Superior temporal gyrus (tissue), 1 donor: ENCODE results near the gene CD160.
"Not testable (repeated sequence)": the region's sequence is repeated elsewhere in the genome, so short reads cannot be mapped to it uniquely, and the experiment has no call there.

Experiments used
- DNase-seq: peaks from one replicate; pipeline ENCODE4 v3.0.0-alpha.2; 2016; ENCODE audit errors: extremely low spot score

The CD160 gene

GRCh38 chr1:145758575-145758974 is 39.3 kb downstream of the CD160 start:
- no peak for DNase-seq

- no peak for DNase-seq
Measured at GRCh38 chr1:145759721-145760120, 40.4 kb downstream of the CD160 start.

DNA sequence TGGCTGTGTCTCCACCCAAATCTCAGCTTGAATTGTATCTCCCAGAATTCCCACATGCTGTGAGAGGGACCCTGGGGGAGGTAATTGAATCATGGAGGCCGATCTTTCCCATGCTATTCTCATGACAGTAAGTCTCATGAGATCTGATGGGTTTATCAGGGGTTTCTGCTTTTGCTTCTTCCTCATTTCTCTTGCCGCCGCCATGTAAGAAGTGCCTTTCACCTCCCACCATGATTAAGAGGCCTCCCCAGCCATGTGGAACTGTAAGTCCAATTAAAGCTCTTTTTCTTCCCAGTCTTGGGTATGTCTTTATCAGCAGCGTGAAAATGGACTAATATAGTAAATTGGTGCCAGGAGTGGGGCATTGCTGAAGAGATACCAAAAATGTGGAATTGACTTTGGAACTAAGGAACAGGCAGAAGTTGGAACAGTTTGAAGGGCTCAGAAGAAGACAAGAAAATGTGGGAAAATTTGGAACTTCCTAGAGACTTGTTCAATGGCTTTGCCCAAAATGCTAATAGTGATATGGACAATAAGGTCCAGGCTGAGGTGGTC is 41.2 kb downstream of the CD160 start:
- DNase-seq: not testable (repeated sequence)

GRCh38 chr1:145761498-145761897 is 42.2 kb downstream of the CD160 start:
- DNase-seq: not testable (repeated sequence)

- not testable (repeated sequence) for DNase-seq
Measured at GRCh38 chr1:145762001-145762400, 42.7 kb downstream of the CD160 start.

DNA sequence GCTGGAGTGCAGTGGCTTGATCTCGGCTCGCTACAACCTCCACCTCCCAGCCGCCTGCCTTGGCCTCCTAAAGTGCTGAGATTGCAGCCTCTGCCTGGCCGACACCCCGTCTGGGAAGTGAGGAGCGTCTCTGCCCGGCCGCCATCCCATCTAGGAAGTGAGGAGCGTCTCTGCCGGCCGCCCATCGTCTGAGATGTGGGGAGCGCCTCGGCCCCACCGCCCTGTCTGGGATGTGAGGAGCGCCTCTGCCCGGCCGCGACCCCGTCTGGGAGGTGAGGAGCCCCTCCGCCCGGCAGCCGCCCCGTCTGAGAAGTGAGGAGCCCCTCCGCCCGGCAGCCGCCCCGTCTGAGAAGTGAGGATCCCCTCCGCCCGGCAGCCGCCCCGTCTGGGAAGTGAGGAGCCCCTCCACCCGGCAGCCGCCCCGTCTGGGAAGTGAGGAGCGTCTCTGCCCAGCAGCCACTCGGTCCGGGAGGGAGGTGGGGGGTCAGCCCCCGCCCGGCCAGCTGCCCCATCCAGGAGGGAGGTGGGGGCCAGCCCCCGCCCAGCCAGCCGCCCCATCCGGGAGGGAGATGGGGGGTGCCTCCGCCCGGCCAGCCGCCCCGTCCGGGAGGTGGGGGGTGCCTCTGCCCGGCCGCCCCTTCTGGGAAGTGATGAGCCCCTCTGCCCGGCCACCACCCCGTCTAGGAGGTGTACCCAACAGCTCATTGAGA is 45.1 kb downstream of the CD160 start:
- not testable (repeated sequence) for DNase-seq

- not testable (repeated sequence) for DNase-seq
Measured at GRCh38 chr1:145765127-145765526, 45.8 kb downstream of the CD160 start.

DNA sequence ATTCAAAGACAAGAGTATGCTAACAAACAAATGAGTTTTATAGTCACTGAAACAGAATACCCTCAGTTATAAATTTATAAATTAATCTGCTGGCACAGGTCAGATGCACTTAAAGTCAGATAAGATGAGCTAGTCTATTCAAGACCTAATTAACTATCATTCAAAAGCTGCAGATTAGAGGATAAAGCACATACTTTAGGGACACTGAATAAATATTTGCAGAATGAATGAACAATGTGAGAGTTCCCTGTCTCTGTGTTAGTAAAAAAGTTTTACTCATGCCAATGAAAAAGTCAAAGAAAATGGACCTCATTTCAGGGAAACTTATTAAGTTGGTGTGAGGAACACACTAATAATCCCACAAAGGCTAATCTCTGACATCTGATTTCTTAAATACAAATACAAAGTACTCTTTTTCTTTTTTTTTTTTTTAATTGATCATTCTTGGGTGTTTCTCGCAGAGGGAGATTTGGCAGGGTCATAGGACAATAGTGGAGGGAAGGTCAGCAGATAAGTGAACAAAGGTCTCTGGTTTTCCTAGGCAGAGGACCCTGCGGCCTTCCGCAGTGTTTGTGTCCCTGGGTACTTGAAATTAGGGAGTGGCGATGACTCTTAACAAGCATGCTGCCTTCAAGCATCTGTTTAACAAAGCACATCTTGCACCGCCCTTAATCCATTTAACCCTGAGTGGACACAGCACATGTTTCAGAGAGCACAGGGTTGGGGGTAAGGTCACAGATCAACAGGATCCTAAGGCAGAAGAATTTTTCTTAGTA is 46.5 kb downstream of the CD160 start:
- not testable (repeated sequence) for DNase-seq

- DNase-seq: not testable (repeated sequence)
Measured at GRCh38 chr1:145766926-145767325, 47.6 kb downstream of the CD160 start.

DNA sequence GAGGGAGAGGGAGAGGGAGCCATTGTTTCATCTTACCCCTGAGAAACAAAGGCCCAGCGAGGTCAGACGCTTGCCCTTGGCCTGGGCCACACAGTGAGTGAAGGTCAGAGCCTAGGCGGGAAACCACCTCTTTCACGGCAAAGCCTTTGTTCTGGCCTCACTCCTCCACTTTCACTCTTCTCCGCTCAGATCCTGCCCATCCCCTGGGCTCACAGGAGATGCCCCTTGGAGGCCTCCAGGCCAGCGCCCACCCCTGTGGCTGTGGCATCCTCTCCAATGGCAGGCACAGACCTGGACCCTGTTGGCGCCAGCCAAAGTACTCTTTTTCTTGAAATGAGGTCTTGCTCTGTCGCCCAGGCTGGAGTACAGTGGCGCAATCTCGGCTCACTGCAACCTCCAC is 48.7 kb downstream of the CD160 start:
- not testable (repeated sequence) for DNase-seq

DNA sequence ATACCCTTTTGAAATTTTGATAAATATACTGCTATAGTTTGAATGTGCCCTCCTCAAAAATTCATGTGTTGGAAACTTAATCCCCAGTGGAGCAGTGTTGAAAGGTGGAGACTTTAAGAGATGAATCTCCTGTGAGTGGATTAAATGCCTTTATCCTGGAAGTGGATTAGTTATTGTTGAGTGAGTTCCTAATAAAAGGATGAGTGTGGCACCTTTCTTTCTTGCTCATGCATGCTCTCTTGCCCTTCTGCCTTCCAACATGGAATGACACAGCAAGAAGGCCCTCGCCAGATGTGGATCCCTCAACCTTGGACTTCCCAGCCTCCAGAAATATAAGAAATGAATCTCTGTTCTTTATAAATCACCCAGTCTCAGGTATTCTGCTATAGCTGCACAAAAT is 51.8 kb downstream of the CD160 start:
- peak; percentile 4 for DNase-seq

DNA sequence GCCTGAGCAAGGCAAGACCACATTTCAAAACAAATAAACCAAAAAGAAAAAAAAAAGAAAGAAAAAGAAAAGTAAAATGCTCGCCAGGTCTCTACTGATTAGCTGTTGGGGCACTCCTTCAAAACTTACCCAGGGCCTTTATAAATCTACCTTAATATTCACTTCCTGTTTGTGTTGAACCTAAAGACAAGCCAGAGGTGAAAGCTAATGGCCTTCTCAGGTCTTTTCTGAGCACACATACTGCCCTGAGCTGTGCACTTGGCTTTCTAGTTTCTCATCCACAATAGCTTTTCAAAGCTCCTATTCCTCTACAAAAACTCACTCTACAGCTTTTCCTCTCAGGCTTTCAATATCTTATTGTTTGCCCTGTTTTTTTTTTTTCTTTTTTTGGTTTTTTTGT is 54.1 kb downstream of the CD160 start:
- DNase-seq: no peak

- DNase-seq: no peak
Measured at GRCh38 chr1:145777357-145778145, 58.3 kb downstream of the CD160 start.

DNA sequence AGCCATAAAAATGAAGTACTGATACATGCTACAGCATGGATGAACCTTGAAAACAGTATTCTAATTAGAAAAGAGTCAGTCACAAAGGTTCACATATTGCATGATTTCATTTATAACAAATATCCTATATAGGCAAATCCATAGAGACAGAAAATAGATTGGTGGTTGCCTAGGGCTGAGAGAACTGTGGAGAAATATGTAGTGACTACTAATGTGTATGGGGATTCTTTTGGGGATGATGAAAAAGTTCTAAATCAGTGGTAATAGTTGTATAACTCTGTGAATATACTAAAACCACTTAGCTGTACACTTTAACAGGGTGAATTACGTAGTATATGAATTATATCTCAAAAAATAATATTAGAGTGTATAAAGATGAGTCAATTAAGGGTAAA is 58.8 kb downstream of the CD160 start:
- DNase-seq: no peak

- peak; percentile 53 for DNase-seq
Measured at GRCh38 chr1:145782272-145783099, 63.2 kb downstream of the CD160 start.

GRCh38 chr1:145784409-145784808 is 65.1 kb downstream of the CD160 start:
- no peak for DNase-seq

DNA sequence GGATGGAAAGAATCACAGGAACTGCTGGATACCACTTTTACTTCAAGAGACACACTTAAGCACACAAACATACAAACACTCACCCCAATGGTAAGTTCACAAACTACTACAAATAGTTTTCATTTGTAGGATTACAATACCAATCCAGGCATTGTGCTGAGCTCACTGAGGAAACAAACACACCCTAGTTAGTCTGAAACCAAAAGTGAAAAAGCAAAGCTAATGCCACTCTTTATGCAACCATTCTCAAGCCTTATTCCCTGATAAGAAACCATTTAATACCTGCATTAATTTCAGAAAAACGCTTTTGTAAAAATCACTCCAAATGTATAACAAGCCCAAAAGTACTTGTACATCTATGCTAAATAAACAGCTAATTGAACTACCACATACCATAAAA is 66.2 kb downstream of the CD160 start:
- peak; percentile 14 for DNase-seq

DNA sequence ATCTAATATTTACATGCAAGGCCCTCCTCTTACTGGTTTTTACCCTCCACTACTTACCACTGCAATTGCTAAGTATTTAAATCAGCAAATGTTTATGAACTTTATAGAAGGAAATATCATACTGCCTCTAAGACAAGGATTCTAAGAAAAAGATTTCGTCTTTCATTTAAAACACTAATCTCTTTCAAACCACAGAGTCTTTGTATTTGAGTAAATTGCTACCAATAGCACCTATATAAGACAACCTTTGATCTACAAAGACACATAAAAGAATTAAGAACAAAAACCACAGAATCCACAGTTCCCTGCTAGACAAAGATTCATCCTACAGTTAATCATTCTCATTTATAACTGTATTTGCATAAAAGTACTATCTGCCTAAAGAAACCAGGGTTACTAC is 67.0 kb downstream of the CD160 start:
- DNase-seq: no peak

DNA sequence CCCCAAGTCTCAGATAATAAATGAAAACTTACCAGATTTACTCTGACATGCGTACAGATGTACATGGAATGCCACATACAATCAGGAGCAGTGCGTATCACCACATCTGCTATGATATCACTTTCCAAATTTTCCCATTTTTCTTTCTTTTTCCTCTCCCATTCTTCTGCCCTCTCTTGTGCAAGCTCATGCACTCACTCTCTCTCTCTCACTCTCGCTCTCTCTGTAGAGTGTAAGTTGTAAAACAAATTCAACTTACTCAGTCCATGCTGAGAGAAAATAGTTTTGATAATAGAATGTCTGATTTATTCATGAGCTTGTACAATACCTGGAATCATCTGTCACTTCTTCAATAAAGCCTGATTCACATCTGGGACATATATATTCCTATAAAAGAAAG is 69.3 kb downstream of the CD160 start:
- DNase-seq: no peak
